Lower lobe of right lung (tissue), 2 donors: ENCODE results near the gene PRDM15. TPM values are rescaled to one million over a fixed set of nuclear protein-coding genes. Genes with fewer than 3 reads are reported as not detected.

Source experiments
- ATAC-seq, 2 donors: fragments of 200-7000 bp; cut with Tn5 transposase; one replicate each; pipeline ENCODE4 v1.9.1; 2020 to 2022; ENCODE audit warnings: mild to moderate bottlenecking in 2 of 2, moderate library complexity in 2 of 2
- DNase-seq: peaks from one replicate; pipeline ENCODE4 v3.0.0-alpha.2; 2020
- H3K27ac ChIP-seq: fragments of 200-600 bp; one replicate; pipeline ENCODE4 v1.8.0; 2022
- H3K27me3 ChIP-seq: fragments of 200-600 bp; one replicate; pipeline ENCODE4 v1.8.0; 2022; ENCODE audit warnings: low read depth
- H3K36me3 ChIP-seq: fragments of 200-600 bp; one replicate; pipeline ENCODE4 v1.8.0; 2022; ENCODE audit warnings: mild to moderate bottlenecking
- H3K4me1 ChIP-seq: fragments of 200-600 bp; one replicate; pipeline ENCODE4 v1.8.0; 2022
- H3K4me3 ChIP-seq: fragments of 200-600 bp; one replicate; pipeline ENCODE4 v1.8.0; 2022; ENCODE audit warnings: mild to moderate bottlenecking
- H3K9me3 ChIP-seq: fragments of 200-600 bp; one replicate; pipeline ENCODE4 v1.8.0; 2022
- intact Hi-C: fragments of 100-400 bp; cut with DNase I; formaldehyde crosslinking; loops from one replicate; pipeline ENCODE4 v1.11.0; 2022
- total RNA-seq: library from RNA; stranded (reverse); fragmentation: NEBNext Ultra II Directional; extraction: Animal tissue kit (Norgen Biotek cat#: 25700); gene quantifications from one replicate; pipeline ENCODE4 v1.2.1, GENCODE V29; 2021
- TF ChIP-seq, protein P1 (sequence below): fragments of 200-600 bp; IDR thresholded peaks from one replicate; pipeline ENCODE4 v1.8.0; 2022; ENCODE audit warnings: antibody characterized with exemption, mild to moderate bottlenecking
- donor health status: DM: no; HTN: yes; CAD: no; lungs with severe emphysema.

The PRDM15 gene
- total RNA-seq, 1 donor from 2014 or later = 6.6 TPM

DNA sequence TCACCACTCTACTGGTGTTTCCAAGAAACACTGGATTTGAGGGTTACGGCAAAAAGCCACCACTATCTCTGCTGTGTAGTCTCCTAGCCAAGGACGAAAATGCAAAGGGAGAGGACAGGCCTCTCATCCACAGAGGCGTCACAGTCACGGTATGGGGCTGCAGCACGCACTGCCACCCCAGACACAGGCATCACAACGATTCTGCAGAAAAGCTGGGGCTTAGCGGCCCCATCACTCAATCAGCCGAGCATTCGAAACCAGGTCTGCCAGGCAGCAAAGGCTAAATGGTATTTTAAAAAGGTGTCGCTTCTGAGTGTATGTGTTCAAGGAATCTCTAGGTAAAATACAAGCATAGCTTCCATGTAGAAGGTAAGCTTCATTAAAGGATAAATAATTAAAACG is 113.7 kb downstream of the PRDM15 start:
- ATAC-seq (no peak), DNase-seq (no peak)
- Histone ChIP-seq H3K4me3 (peak overlapping the region; percentile 63), H3K27ac (peak overlapping the region; percentile 83), H3K4me1 (peaks cover 74% of the 10 kb centered on the region), H3K9me3 (no peaks in the 10 kb centered on the region), H3K36me3 (no peaks in the 10 kb centered on the region), H3K27me3 (peaks cover 78% of the 10 kb centered on the region)
- TF ChIP-seq, protein P1, sequence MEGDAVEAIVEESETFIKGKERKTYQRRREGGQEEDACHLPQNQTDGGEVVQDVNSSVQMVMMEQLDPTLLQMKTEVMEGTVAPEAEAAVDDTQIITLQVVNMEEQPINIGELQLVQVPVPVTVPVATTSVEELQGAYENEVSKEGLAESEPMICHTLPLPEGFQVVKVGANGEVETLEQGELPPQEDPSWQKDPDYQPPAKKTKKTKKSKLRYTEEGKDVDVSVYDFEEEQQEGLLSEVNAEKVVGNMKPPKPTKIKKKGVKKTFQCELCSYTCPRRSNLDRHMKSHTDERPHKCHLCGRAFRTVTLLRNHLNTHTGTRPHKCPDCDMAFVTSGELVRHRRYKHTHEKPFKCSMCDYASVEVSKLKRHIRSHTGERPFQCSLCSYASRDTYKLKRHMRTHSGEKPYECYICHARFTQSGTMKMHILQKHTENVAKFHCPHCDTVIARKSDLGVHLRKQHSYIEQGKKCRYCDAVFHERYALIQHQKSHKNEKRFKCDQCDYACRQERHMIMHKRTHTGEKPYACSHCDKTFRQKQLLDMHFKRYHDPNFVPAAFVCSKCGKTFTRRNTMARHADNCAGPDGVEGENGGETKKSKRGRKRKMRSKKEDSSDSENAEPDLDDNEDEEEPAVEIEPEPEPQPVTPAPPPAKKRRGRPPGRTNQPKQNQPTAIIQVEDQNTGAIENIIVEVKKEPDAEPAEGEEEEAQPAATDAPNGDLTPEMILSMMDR = no peak
- intact Hi-C loops = no loop called here

DNA sequence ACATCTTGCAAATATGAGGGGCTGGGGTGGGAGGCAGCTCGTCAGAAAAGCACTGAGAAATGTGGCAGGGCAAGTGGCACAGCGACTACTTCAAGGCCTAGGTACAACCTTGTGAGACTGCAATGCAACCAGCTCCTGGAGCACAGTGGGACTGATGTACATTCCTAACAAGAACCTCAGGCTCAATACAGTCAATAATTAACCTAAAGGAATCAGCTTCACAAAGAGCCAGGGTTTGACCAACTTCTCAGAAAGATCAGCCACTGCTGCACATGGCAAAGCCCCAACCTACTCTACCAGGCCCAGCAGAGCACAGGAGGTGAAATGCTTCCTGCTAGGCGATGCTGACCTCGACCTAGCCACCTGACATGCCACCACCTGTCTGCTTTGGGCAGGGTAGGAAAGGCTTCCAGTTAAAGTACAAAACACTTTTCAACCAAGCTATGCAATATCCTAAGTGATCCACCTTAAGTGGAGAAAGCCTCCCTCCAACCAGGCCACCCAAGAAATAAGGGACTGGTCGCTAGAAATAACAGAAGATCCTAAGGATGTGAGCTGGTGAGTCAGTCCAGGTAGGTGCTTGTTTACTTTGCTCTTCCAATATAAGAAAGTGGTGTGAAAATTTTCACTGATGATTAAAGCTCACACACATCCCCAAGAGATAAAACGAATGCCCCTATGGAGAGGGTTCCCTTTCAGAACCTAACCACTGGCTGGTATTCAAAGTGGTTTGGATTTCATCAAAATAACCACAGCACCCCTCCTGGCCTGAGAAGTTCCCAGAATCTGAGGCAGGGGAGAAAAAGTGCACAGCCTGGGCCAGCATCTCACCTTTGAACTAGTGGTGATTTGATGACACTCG is 114.4 kb downstream of the PRDM15 start:
- ATAC-seq (no peak), DNase-seq (no peak)
- H3K4me1 ChIP-seq = peaks cover 76% of the 10 kb centered on the region
- no peaks in the 10 kb centered on the region for H3K36me3 ChIP-seq
- peak overlapping the region; percentile 63 for H3K4me3 ChIP-seq
- TF ChIP-seq, protein P1 = no peak
- H3K27ac ChIP-seq = no peak overlapping the region
- intact Hi-C loops = no loop called here
- no peaks in the 10 kb centered on the region for H3K9me3 ChIP-seq
- H3K27me3 ChIP-seq = peaks cover 76% of the 10 kb centered on the region

DNA sequence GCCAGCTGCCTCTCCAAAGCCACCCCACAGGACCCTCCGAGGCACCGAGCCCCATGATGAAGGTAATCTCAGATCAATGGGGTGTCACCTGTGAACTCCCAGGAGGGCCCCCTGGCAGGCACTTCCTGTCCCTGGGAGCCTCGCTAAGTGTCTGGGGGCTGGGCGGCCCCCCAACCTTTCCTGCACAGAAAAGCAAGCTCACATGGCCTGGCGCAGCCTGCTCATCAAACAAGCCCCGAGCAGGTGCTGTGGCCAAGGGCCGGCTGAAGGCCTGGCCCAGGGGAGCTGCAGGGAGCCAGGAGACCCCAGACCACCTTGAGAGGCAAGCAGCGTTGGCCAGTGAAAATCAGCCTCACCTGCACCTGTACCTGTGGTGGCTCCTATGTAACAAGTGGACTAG is 115.1 kb downstream of the PRDM15 start:
- intact Hi-C loops = no loop called here
- ATAC-seq = no peak

DNA sequence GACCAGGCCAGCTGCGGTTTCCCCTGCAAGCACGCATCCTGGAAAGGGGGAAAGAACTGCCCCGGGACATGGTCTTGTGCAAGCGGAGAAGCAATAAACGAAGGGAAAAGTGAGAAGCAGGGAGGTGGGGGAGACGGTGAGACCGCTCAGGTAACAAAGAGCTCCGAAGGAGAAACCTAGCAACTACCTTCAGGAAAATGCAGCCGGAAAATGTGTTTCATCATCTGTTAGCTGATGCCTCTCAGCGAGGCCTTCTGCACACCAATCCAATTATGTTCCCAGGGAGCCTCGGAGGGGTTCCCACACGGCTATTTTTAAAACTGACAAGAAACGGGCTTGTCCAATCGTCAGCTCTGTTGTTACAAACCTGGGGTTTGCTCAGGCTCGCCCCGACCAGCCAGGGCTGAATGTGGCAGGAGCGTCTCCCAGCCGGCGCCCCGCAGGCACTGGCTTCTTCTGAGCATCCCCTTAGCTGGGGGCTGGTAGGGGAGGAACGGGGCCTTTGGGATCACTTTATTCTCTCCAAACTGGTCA is 115.7 kb downstream of the PRDM15 start:
- no peak overlapping the region for H3K27ac ChIP-seq
- DNase-seq = no peak
- no peaks in the 10 kb centered on the region for H3K9me3 ChIP-seq
- H3K4me3 ChIP-seq = no peak overlapping the region
- TF ChIP-seq, protein P1 = no peak
- H3K4me1 ChIP-seq = peaks cover 69% of the 10 kb centered on the region
- peaks cover 64% of the 10 kb centered on the region for H3K27me3 ChIP-seq
- no peaks in the 10 kb centered on the region for H3K36me3 ChIP-seq
- intact Hi-C loops = no loop called here
- ATAC-seq = no peak

More for the DNA sequence above, 115.1 kb downstream of the PRDM15 start:
- peaks cover 75% of the 10 kb centered on the region for H3K4me1 ChIP-seq
- no peaks in the 10 kb centered on the region for H3K36me3 ChIP-seq
- TF ChIP-seq, protein P1 = no peak
- H3K4me3 ChIP-seq = no peak overlapping the region
- peaks cover 69% of the 10 kb centered on the region for H3K27me3 ChIP-seq
- H3K27ac ChIP-seq = no peak overlapping the region
- no peak for DNase-seq
- no peaks in the 10 kb centered on the region for H3K9me3 ChIP-seq

DNA sequence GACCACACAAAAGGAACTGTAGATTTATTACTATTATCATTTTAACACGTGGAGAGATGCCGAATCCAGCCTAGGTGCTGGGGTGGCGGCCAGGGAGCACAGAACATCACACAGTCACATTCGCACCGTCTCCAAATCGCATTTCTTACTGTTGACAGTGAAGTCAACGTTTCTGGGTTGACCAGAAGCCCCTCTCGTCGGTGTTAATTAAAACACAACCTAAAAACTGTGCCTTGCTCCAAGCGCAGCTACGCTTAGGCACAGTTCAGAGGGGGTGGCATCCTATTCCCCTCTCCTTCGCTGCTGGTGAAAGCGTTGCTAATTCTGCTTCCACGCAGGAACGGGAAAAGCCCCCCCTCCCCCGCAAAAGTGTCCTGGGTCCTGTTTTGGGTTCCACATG is 116.4 kb downstream of the PRDM15 start:
- Histone ChIP-seq H3K4me3 (no peak overlapping the region), H3K4me1 (peaks cover 62% of the 10 kb centered on the region), H3K27ac (no peak overlapping the region), H3K36me3 (no peaks in the 10 kb centered on the region), H3K27me3 (peaks cover 57% of the 10 kb centered on the region), H3K9me3 (no peaks in the 10 kb centered on the region)
- ATAC-seq = no peak
- TF ChIP-seq, protein P1 = no peak
- intact Hi-C loops = no loop called here
- DNase-seq = no peak
